Activated CD8-positive, alpha-beta T cell treated with anti-CD3 and anti-CD28 coated beads, Interleukin-2, amount 10 ng/mL, durations not matched to agents 7 days and 5 days (primary cell): ENCODE results near the gene DHPS. TPM values are rescaled to one million over a fixed set of nuclear protein-coding genes. Genes with fewer than 3 reads are reported as not detected.
A peak's percentile ranks its signal among the peaks of the same experiment; 100 is the strongest.
"Not testable (repeated sequence)": the region's sequence is repeated elsewhere in the genome, so short reads cannot be mapped to it uniquely, and the experiment has no call there.

Experiments
- ATAC-seq: fragments of 150-1000 bp; cut with Tn5 transposase; one replicate; pipeline ENCODE4 v1.10.0; 2021; ENCODE audit warnings: moderate library complexity
- CTCF ChIA-PET: fragments of 350-600 bp; sonication (Branson Sonifier 250); formaldehyde crosslinking; loops from one replicate; lab custom pipeline; 2021; ENCODE audit warnings: antibody characterized with exemption; lab: Charles Lee
- POLR2A ChIA-PET: fragments of 350-600 bp; sonication (Branson Sonifier 250); formaldehyde crosslinking; loops from one replicate; lab custom pipeline; 2021; ENCODE audit warnings: antibody characterized with exemption; lab: Charles Lee
- DNase-seq: peaks from one replicate; pipeline ENCODE4 v3.0.0-alpha.2; 2020
- H3K27ac Mint-ChIP-seq: one replicate; pipeline ENCODE4 v1.8.0; 2021; ENCODE audit warnings: mild to moderate bottlenecking, mixed read lengths
- H3K27me3 Mint-ChIP-seq: one replicate; pipeline ENCODE4 v1.8.0; 2021; ENCODE audit warnings: low read depth, mixed read lengths
- H3K36me3 Mint-ChIP-seq: one replicate; pipeline ENCODE4 v1.8.0; 2021; ENCODE audit warnings: low read depth, mixed read lengths
- H3K4me1 Mint-ChIP-seq: one replicate; pipeline ENCODE4 v1.8.0; 2021; ENCODE audit warnings: low read depth, mixed read lengths
- H3K4me3 Mint-ChIP-seq: one replicate; pipeline ENCODE4 v1.8.0; 2021; ENCODE audit warnings: mild to moderate bottlenecking, mixed read lengths
- H3K9me3 Mint-ChIP-seq: one replicate; pipeline ENCODE4 v1.8.0; 2022; ENCODE audit warnings: mixed read lengths; ENCODE audit not compliant: insufficient read depth
- total RNA-seq, 2 experiments: library from RNA; stranded (reverse); gene quantifications; one replicate each; pipeline ENCODE4 v1.2.3, GENCODE V29; 2021

Gene DHPS
- total RNA-seq = 100 to 1,000 TPM; 109 to 121 TPM

DNA sequence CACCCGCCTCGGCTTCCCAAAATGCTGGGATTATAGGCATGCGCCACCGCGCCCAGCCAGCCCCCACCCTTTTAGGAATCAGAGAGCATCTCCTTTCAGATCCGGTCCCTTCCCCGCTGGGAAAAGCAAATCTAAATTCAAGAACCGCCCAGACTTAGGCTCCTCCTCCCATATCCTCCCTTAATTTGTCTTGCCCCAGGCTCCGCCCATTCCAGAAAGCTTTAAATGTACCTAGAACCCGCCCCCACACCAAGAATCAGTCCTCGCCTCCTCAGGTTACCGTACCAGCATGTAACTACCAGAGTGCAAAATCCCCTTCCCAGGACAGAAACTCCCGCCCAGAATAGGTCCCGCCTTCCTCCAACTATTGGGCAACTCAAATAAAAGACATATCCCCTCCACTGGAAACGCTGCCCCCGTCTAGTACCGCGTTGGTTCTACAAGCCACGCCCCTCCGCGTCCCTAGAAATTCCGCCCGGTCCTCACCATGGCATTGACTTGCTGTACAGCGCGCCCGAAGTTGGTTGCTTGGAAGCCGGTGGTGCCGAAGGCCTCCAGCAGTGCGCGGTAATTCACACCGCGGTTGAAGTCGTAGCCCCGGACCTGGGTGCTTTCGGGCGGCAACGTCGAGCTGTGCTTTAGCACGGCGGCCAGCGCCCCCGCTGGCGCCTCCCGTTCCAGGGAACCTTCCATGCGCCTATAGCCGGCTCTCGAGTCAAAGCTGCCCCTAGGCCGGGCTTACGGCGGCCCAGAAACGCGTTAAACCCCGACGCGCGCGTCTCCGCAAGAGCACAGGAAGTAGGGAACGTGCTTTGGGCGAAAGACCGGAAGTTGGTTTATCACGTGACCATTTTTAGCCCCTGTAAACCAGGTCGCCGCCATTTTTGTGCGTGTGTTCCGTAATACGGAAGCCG lies at the start of gene DHPS:
TSS of gene DHPS (minus strand) at position 807 of the 914 bp plus-strand sequence. CDS start at position 693, 114 bp downstream.
- peak within 1 kb of the TSS; percentile 95 for H3K27ac Mint-ChIP-seq
- H3K36me3 Mint-ChIP-seq = peaks cover 30% of the 10 kb centered on the region
- ChIA-PET CTCF (interaction anchor here (1.0 to 1.4 kb wide), 5 partner anchors 9 to 79 kb away, joined by 3 to 8 read pairs (median 3); no protein-coding TSS in a partner anchor), POLR2A (interaction anchor here (0.6 to 3.0 kb wide), 15 partner anchors 9 to 391 kb away, joined by 3 to 18 read pairs (median 3); partner anchors contain the start of genes FBXW9 and TRIR)
- peak within 1 kb of the TSS; percentile 94 for H3K4me3 Mint-ChIP-seq
- peaks cover 23% of the 10 kb centered on the region for H3K4me1 Mint-ChIP-seq
- H3K9me3 Mint-ChIP-seq = no peaks in the 10 kb centered on the region
- no peaks in the 10 kb centered on the region for H3K27me3 Mint-ChIP-seq
- ATAC-seq (peak; percentile 81), DNase-seq (peak; percentile 97)

DNA sequence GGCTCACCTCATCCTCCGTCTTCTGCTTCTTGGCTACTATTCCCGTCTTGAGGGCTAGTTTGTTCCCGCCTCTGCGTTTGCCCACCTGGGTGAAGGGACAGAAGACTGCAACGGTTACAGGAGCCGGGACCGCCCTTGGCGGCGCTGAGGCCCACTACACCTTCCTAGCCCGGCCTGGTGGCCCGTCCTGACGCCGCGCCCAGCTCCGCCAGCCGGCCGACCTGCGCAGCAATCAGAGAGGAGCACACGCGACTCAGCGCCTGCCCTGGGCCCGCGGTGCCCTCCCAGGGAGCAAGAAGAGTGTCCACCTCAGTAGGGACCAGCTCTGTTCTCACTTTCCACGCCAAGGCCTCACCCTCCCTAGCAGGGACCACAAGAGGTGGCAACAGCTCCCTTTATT lies 49.7 kb upstream of the DHPS start:
- peaks cover 50% of the 10 kb centered on the region for H3K36me3 Mint-ChIP-seq
- H3K4me3 Mint-ChIP-seq = no peak overlapping the region
- CTCF ChIA-PET = interaction anchor here (0.5 to 4.3 kb wide), 4 partner anchors 10 to 116 kb away, joined by 4 to 85 read pairs (median 5); partner anchors contain the start of gene TNPO2
- no peaks in the 10 kb centered on the region for H3K9me3 Mint-ChIP-seq
- no peaks in the 10 kb centered on the region for H3K27me3 Mint-ChIP-seq
- POLR2A ChIA-PET = interaction anchor here (0.7 to 9.0 kb wide), 2 partner anchors 9 to 44 kb away, joined by 3 to 109 read pairs; partner anchors contain the start of genes HOOK2 and TNPO2
- peaks cover 36% of the 10 kb centered on the region for H3K4me1 Mint-ChIP-seq
- H3K27ac Mint-ChIP-seq = no peak overlapping the region
- DNase-seq (no peak), ATAC-seq (no peak)

DNA sequence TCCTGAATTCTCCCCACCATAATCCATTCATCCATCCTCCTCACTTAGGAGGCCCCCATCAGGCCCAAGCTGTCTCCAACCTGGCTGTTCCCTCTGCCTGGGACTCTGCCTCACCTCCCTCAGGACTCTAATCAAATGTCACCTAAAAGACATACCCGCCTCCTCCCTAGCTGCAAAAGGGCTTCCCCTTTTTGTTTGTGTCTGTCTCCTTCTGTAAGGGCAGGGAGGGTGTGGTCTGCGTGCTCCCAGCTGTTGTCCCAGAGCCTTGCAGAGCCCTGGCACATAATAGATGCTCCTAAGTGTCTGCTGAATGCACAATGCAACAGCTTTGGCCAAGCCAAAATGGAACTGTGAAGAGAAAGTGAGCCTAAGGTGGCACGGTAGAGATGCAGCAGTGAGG lies 48.4 kb upstream of the DHPS start:
- DNase-seq (no peak), ATAC-seq (no peak)
- Mint-ChIP-seq H3K4me3 (no peak overlapping the region), H3K27me3 (no peaks in the 10 kb centered on the region), H3K36me3 (peaks cover 51% of the 10 kb centered on the region), H3K27ac (no peak overlapping the region), H3K9me3 (no peaks in the 10 kb centered on the region), H3K4me1 (peaks cover 32% of the 10 kb centered on the region)
- POLR2A ChIA-PET = no interaction called here
- CTCF ChIA-PET = no interaction called here

DNA sequence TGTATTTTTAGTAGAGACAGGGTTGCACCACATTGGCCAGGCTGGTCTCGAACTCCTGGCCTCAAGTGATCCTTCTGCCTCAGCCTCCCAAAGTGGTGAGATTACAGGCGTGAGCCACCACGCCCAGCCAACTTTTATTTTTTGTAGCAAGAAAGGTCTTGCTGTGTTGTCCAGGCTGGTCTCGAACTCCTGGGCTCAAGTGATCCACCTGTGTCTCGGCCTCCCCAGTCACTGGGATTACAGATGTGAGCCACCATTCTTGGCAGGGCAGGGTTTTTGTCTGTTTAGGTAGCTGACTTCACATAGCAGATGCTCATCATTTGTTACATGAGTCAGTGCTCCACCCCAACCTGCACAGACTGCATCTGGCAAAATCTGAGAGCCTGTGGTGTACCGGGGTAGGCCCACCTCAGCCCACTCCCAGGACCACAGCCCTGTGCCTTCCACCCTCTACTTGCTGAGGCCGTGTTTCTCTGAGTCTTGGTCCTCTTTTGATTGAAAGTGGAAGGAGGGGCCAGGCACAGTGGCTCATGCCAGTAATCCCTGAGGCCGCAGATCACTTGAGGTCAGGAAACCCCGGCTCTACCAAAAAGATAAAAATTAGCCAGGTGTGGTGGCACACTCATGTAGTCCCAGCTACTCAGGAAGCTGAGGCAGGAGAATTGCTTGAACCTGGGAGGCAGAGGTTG lies 46.2 kb upstream of the DHPS start:
- ChIA-PET CTCF (interaction anchor here (1.0 to 1.8 kb wide), 2 partner anchors 46 to 68 kb away, joined by 3 to 7 read pairs; no protein-coding TSS in a partner anchor), POLR2A (no interaction called here)
- ATAC-seq = no peak
- Mint-ChIP-seq H3K9me3 (no peaks in the 10 kb centered on the region), H3K36me3 (peaks cover 49% of the 10 kb centered on the region), H3K4me3 (no peak overlapping the region), H3K27ac (no peak overlapping the region), H3K4me1 (peaks cover 32% of the 10 kb centered on the region), H3K27me3 (no peaks in the 10 kb centered on the region)
- DNase-seq = no peak

DNA sequence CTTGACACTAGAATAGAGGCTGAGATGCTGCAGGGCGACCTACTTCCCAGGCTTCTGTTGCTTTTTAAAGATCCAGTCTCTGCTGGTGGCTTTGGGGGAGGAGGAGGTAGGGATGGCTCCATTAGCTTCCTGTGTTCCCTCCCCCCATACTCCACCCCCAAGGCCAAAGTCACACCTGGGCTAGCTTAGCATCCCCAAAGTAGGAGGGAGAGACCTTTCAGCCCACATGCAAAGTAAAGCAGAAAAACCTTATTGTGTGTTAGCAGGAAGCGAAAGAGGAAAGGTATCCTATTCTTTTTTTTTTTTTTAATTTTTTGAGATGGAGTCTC lies 45.3 kb upstream of the DHPS start:
- CTCF ChIA-PET = interaction anchor here (1.2 to 1.8 kb wide), 2 partner anchors 69 to 121 kb away, joined by 3 to 7 read pairs; no protein-coding TSS in a partner anchor
- H3K27me3 Mint-ChIP-seq = no peaks in the 10 kb centered on the region
- DNase-seq = no peak
- peak overlapping the region; percentile 63 for H3K27ac Mint-ChIP-seq
- peaks cover 43% of the 10 kb centered on the region for H3K36me3 Mint-ChIP-seq
- H3K9me3 Mint-ChIP-seq = no peaks in the 10 kb centered on the region
- H3K4me1 Mint-ChIP-seq = peaks cover 25% of the 10 kb centered on the region
- no peak overlapping the region for H3K4me3 Mint-ChIP-seq
- no peak for ATAC-seq
- POLR2A ChIA-PET = interaction anchor here (0.6 to 1.5 kb wide), 2 partner anchors 45 to 64 kb away, joined by 3 read pairs; partner anchors contain the start of genes DHPS and JUNB

DNA sequence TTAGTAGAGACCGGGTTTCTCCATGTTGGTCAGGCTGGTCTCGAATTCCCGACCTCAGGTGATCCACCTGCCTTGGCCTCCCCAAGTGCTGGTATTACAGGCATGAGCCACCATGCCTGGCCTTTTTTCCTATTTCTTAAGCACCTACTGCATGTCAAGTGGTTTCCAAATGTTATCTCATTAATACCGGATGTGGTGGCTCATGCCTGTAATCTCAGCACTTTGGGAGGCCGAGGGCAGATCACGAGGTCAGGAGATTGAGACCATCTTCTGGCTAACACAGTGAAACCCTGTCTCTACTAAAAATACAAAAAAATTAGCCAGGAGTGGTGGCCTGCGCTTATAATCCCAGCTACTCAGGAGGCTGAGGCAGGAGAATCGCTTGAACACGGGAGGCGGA lies 43.9 kb upstream of the DHPS start:
- not testable (repeated sequence) for DNase-seq, H3K4me3 Mint-ChIP-seq, H3K9me3 Mint-ChIP-seq, ATAC-seq, H3K27ac Mint-ChIP-seq, H3K27me3 Mint-ChIP-seq
- peaks cover 47% of the 10 kb centered on the region for H3K36me3 Mint-ChIP-seq
- ChIA-PET POLR2A (interaction anchor here (1.0 to 1.5 kb wide), 2 partner anchors 9 to 44 kb away, joined by 3 to 4 read pairs; partner anchors contain the start of genes DHPS and TRIR), CTCF (interaction anchor here (9.2 kb wide), 1 partner anchor 8 kb away, joined by 85 read pairs; the partner anchor contains the start of gene TRIR)
- peaks cover 24% of the 10 kb centered on the region for H3K4me1 Mint-ChIP-seq

DNA sequence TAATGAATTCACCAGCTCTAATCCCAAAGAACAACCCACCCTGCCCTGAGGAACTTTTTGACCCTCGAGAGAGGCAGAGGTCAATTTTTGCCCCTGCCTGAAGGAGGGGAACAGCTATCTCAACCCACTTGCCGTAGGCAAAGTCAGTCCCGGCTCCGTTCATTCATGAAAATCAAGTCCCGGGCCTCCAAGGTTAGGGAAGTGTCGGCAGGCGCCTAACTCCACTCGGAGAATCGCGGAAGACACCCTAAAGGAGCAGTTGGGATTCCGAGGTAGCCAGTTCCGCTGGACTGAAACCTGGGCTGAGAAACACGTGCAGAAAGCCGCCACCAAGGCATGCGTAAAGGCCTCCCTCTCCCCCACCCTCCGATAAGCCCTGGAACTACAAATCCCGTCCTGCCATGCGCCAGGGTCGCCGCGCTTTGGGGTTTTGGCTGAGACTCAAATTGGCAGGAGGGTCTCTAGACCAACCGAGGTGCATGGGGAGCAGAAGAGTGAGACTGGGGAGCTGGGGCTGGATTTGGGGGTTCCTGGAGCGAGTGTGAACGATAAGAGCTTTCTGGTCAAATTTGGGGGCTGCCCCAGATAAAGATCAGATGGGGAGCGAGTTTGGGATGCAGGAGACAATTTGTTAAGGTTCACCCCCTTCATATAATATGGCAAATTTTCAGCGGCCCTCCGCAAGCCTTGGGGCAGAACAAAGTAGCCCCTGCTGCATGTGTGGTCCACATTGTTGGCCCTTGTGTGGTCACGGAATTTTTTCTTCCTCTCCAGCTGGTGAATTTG lies 42.2 kb upstream of the DHPS start, which contains the start of gene TNPO2:
TSS of gene TNPO2 (minus strand) at position 292 of the 786 bp plus-strand sequence. CDS start 2,955 bp downstream, outside the sequence.
- peak; percentile 41 for ATAC-seq
- peak within 1 kb of the TSS; percentile 85 for H3K4me3 Mint-ChIP-seq
- H3K4me1 Mint-ChIP-seq = peaks cover 25% of the 10 kb centered on the region
- ChIA-PET CTCF (interaction anchor here (0.7 to 9.2 kb wide), 12 partner anchors 10 to 926 kb away, joined by 3 to 85 read pairs (median 4); partner anchors contain the start of gene TRIR), POLR2A (interaction anchor here (0.8 to 5.6 kb wide), 6 partner anchors 11 to 190 kb away, joined by 3 to 109 read pairs (median 4); partner anchors contain the start of genes DHPS, FBXW9, GET3 and TRIR)
- H3K9me3 Mint-ChIP-seq = no peaks in the 10 kb centered on the region
- H3K27me3 Mint-ChIP-seq = no peaks in the 10 kb centered on the region
- peak within 1 kb of the TSS; percentile 86 for H3K27ac Mint-ChIP-seq
- peaks cover 42% of the 10 kb centered on the region for H3K36me3 Mint-ChIP-seq
- peak; percentile 84 for DNase-seq

DNA sequence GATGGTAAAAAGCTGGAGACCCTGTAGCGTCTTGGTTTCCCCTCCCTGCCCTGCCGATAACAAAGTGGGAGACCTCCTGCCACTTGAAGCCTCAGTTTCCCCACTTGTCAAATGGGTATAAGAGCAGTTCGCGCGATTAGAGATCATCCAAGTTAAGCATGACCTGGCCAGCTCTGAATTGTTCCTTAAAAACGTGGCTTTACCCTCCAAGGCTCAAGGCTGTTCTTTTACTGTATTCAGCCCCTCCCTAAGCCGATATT lies 41.6 kb upstream of the DHPS start:
- CTCF ChIA-PET = interaction anchor here (0.7 to 9.2 kb wide), 12 partner anchors 10 to 926 kb away, joined by 3 to 85 read pairs (median 4); partner anchors contain the start of genes JUNB and TRIR
- Mint-ChIP-seq H3K36me3 (peaks cover 44% of the 10 kb centered on the region), H3K27me3 (no peaks in the 10 kb centered on the region), H3K4me1 (peaks cover 28% of the 10 kb centered on the region), H3K27ac (peak overlapping the region; percentile 86), H3K4me3 (peak overlapping the region; percentile 85), H3K9me3 (no peaks in the 10 kb centered on the region)
- no peak for ATAC-seq
- DNase-seq = no peak
- POLR2A ChIA-PET = interaction anchor here (0.6 to 5.6 kb wide), 10 partner anchors 9 to 190 kb away, joined by 3 to 109 read pairs (median 4); partner anchors contain the start of genes DHPS, FBXW9, GET3 and JUNB

DNA sequence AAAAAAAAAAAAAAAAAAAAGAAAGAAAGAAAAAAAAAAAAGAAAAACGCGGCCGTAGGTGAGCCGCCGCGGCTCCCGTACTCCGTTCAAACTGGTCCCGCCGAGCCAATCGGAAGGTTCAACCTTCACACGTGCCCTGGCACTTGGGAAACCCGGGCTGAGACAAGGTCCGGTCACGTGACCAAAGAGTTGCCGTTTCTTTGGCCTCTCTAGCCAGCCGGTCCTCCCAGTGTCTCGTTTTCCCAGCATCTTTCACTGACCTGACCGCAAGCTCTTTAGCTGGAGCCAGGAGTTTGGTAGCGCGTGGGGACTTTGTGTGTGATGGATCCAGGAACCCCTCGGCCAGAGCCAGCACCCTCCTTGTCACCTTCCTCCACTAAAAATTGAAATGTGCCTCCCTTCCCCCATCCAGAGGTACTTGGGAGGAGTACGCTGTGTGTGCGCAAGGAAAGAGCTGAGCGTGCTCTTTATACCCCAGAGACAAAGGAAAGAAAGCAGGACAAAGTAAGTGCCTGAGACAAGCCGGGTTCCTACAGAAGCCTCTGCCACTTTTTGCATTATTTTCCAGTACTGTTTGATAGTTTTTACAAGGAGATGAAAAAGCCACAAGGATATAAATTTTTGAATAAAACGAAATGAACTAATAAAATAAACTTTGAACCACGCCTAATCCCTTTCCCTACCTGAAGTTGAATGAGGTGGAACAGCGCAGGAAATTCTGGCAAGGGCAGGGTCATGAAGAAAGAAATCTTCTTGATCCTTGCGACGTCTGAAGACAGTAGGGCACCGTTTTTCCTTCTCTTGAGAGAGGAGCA lies 41.1 kb upstream of the DHPS start:
- CTCF ChIA-PET = interaction anchor here (0.7 to 9.2 kb wide), 16 partner anchors 11 to 925 kb away, joined by 3 to 85 read pairs (median 3); partner anchors contain the start of genes JUNB, MAN2B1 and TRIR
- H3K4me1 Mint-ChIP-seq = peaks cover 29% of the 10 kb centered on the region
- H3K27me3 Mint-ChIP-seq = no peaks in the 10 kb centered on the region
- H3K36me3 Mint-ChIP-seq = peaks cover 41% of the 10 kb centered on the region
- peak overlapping the region; percentile 85 for H3K4me3 Mint-ChIP-seq
- no peaks in the 10 kb centered on the region for H3K9me3 Mint-ChIP-seq
- peak; percentile 91 for ATAC-seq
- H3K27ac Mint-ChIP-seq = peak overlapping the region; percentile 86
- DNase-seq = peak; percentile 98
- POLR2A ChIA-PET = interaction anchor here (0.6 to 5.6 kb wide), 13 partner anchors 9 to 191 kb away, joined by 3 to 109 read pairs (median 4); partner anchors contain the start of genes DHPS, FBXW9, GET3 and JUNB
